NOMO-1 treated with DMSO at 0.1 percent for 48 hours (cell line): ENCODE data around the gene EMC8.
A peak's percentile ranks its signal among the peaks of the same experiment; 100 is the strongest.

Experiments used
- DNase-seq: peaks from one replicate; lab custom pipeline; 2025; ENCODE audit not compliant: unreplicated experiment; lab: John Stamatoyannopoulos, UW

The EMC8 gene

DNA sequence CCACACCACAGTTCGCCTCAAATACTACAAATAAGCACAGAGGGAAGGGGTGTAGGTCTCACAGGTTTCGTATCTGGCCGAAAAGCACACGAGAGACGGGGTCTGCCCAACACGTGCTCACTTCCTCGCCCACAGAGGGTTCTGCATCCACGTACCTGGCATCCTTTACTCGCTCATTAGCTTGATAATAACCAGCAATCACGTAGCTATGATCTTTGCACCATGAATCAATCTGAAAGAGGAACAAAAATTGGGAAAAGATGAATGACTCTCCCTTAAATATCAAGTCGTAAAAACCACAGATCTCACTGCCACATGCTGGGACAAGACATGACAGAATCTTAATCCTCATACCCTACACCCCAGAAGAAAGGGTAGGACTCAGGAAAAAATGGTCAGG lies 10.5 kb downstream of the EMC8 start:
- DNase-seq, result no peak

GRCh38 chr16:85785927-85786326 lies 13.4 kb downstream of the EMC8 start:
- no peak for DNase-seq

GRCh38 chr16:85784813-85785212 lies 14.5 kb downstream of the EMC8 start:
- no peak for DNase-seq

GRCh38 chr16:85783441-85783840 lies 15.9 kb downstream of the EMC8 start:
- no peak for DNase-seq

DNA sequence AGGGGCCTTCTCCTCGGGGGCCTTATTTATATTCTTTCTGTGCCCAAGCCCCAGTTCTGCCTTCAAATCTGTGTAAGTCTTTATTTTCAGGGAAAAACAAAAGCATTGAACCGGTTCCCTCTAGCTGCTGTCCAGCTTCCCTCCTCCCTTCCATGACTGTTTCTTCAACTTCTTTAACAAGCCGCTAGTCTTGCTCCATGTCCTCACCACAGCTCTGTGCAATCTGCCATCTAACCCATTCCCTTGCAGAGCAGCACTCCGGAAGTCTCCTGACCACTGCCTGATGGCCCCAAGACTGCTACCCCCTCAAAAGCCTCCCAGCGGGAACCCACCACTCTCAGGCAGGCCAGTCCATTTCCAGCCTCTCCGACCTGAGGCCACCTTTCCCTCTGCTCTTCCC lies 16.9 kb downstream of the EMC8 start:
- peak; percentile 30 for DNase-seq

GRCh38 chr16:85781695-85782370 lies 17.5 kb downstream of the EMC8 start:
- DNase-seq, result no peak

DNA sequence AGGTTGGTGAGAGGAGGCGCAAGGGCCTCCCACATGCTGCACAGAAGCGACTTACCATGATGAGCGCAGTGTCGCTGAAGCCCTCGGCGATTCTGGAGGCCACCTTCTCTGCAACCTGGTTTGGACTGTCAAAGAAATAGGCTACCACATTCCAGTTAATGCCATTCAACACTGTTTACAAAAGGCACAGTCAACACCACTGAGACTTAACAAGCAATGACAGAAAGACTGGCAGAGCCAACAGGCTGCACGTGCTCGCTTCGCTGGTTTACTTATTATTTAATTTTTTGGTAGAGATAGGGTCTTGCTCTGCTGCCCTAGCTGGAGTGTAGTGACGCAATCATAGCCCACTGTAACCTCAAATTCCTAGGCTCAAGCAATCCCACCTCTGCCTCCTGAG lies 18.2 kb downstream of the EMC8 start:
- no peak for DNase-seq

GRCh38 chr16:85780281-85780680 lies 19.1 kb downstream of the EMC8 start:
- DNase-seq, result no peak

GRCh38 chr16:85778873-85779272 lies 20.5 kb downstream of the EMC8 start:
- DNase-seq, result no peak

DNA sequence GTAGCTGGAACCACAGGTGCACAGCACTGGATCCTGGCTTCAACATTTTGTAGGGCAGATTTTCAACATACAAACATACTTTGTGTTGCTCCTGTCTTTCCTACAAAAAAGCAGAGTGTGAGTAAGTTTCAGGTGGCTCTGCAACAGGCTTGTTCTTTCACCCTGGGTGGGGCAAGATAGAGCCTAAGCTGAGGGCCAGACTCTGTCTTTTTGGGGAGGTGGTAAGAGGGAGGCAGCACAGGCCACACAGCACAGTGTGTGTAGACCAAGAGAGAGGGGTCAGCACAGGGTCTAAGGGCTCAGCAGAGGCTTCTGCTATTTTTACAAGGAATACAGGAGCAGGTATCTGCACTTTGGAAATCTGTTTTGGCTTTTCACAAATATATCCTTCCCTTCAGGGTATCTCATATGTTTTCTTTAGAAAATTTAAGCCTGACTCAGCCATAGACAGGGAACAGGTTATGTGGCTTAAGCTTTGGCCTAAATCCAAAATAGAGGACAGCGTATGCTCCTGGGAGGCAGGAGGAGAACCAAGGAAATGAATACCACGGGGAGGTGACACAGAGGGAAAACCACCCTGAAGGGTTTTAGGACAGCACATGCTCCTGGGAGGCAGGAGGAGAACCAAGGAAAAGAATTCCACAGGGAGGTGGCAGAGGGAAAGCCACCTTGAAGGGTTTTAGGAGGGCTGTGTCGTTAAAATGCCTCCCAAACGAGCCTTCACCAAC lies 21.6 kb downstream of the EMC8 start:
- DNase-seq, result no peak

DNA sequence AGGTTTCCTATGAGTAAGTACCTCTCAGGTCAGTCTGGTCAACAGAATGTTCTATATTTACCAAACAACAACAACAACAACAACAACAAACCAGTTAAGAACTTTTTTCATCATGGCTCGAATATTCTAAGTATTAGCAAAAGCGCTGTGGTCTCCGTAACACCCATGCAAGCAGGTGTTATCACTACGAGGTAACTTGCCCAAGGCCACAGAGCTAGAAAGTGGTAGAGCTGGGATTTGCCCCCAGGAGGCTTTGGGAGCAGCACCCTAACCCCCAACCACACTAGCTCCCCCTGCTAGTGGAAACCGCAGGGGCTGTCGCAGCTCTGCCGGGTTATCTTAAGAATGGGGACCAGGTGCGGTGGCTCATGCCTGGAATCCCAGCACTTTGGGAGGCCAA lies 24.5 kb downstream of the EMC8 start:
- DNase-seq, result no peak

DNA sequence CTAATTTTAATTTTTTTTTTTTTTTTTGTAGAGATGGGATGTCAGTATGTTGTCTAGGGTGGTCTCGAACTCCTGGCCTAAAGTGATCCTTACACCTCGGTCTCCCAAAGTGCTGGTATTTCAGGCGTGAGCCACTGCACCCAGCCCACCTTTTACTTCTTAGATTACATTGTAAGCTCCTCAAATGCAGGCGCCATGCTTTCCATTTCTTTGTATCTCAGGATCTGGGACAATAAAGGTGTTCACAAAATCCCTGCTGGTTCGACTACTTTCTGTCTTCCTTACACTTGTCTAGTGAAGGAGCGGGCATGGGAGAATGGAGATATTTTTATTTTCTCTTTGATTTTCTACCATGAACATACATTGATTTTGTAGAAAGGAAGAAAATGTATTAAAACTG lies 25.2 kb downstream of the EMC8 start:
- DNase-seq, result no peak

DNA sequence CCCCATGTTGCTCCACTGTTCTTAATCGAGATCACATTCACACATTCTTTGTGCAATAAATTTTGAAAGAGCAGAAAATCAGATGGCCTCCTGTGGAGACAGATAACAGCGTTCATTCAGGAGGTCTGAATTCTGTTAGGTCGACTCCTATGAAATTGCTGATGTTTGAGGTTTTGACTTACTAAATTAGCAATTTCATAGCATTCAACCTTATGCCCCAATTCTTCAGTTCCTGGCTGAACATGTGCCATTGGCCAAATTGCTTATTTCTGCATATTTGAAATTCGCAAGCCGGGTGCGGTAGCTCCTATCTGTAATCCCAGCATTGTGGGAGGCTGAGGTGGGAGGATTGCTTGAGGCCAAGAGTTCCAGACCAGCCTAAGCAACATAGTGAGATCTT lies 26.3 kb downstream of the EMC8 start:
- no peak for DNase-seq

- DNase-seq, result no peak
Measured at GRCh38 chr16:85770741-85771140, 28.6 kb downstream of the EMC8 start.

- DNase-seq, result no peak
Measured at GRCh38 chr16:85768199-85768598, 31.1 kb downstream of the EMC8 start.

GRCh38 chr16:85767531-85767930 lies 31.8 kb downstream of the EMC8 start:
- DNase-seq, result no peak

GRCh38 chr16:85765767-85766166 lies 33.6 kb downstream of the EMC8 start:
- no peak for DNase-seq

DNA sequence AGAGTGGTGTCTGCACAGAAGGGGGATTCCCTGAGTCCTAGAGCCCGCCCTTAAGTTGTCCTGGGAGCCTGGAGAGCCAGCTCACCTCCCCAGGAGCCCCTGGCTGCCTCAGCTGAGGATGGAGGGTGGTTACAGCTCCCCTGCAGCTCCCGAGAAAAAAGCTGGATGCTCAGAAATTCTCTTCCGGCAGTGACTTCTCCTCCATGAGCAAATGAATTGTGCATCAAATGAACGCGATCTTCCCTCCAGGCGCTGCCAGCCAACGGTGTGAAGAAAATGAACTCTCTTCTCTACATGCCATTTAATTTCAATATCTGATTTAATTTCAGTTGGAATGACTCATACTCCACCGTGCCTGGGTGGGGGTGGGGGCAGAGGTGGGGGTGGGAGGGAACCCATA lies 34.1 kb downstream of the EMC8 start:
- no peak for DNase-seq

GRCh38 chr16:85763616-85764015 lies 35.7 kb downstream of the EMC8 start:
- no peak for DNase-seq

- DNase-seq, result no peak
Measured at GRCh38 chr16:85762970-85763369, 36.4 kb downstream of the EMC8 start.

GRCh38 chr16:85761861-85762260 lies 37.5 kb downstream of the EMC8 start:
- DNase-seq, result peak; percentile 87

- DNase-seq, result peak; percentile 62
Measured at GRCh38 chr16:85759631-85760419, 39.5 kb downstream of the EMC8 start.
